Heart right ventricle (tissue), 16 donors: ENCODE data around the gene PLCB2. TPM values are rescaled to one million over a fixed set of nuclear protein-coding genes. Genes with fewer than 3 reads are reported as not detected.

Experiments used
- ATAC-seq, 8 donors: fragments of 200-7000 bp; cut with Tn5 transposase; one replicate each; pipeline ENCODE4 v1.9.1; 2020; ENCODE audit warnings: mild to moderate bottlenecking in 8 of 8, moderate library complexity in 8 of 8, moderate number of reproducible peaks in 1 of 8
- DNase-seq, 2 donors: peaks; one replicate each; pipeline ENCODE4 v3.0.0-alpha.2; 2020
- H3K27ac ChIP-seq, 10 donors: fragments of 200-600 bp; sonication (generic) in 2 of 10; one replicate each; pipeline versions ENCODE4 v1.5.0 to v1.8.0; 2020 to 2022; ENCODE audit warnings: mild to moderate bottlenecking in 3 of 10
- H3K27me3 ChIP-seq, 7 donors: fragments of 200-600 bp; one replicate each; pipeline ENCODE4 v1.8.0; 2021 to 2022; ENCODE audit warnings: mild to moderate bottlenecking in 2 of 7
- H3K36me3 ChIP-seq, 9 donors: fragments of 200-600 bp; sonication (generic) in 1 of 9; one replicate each; pipeline versions ENCODE4 v1.5.0 to v1.8.0; 2020 to 2022; ENCODE audit warnings: mild to moderate bottlenecking in 2 of 9
- H3K4me1 ChIP-seq, 9 donors: fragments of 200-600 bp; sonication (generic) in 1 of 9; one replicate each; pipeline versions ENCODE4 v1.5.0 to v1.8.0; 2020 to 2022; ENCODE audit warnings: mild to moderate bottlenecking in 4 of 9
- H3K4me3 ChIP-seq, 10 donors: fragments of 200-600 bp; sonication (generic) in 2 of 10; one replicate each; pipeline versions ENCODE4 v1.5.0 to v1.8.0; 2020 to 2022; ENCODE audit warnings: mild to moderate bottlenecking in 7 of 10, moderate library complexity in 2 of 10
- H3K9me3 ChIP-seq, 11 donors: fragments of 200-600 bp in 10 of 11; sonication (generic) in 2 of 11; one replicate each; pipeline versions ENCODE4 v1.5.0 to v1.8.0; 2013 to 2022; ENCODE audit warnings: mild to moderate bottlenecking in 2 of 11, control low read depth in 1 of 11, moderate library complexity in 1 of 11
- WGBS, 2 donors: extraction: QIAGEN DNeasy Blood & Tissue Kit; methylation state at CpG; one replicate each; pipeline ENCODE4 v1.1.7; 2013; ENCODE audit warnings: inconsistent platforms in 1 of 2; 5-methylcytosine and 5-hydroxymethylcytosine counted together
- intact Hi-C, 10 donors: fragments of 100-400 bp; cut with DNase I; formaldehyde crosslinking; loops; one replicate each; pipeline versions ENCODE4 v1.11.1 to v1.14.2; 2022
- polyA plus RNA-seq, 2 donors: library from polyadenylated mRNA; stranded (reverse); fragments of 200-250 nt; gene quantifications; one replicate each; pipeline ENCODE4 v1.2.3, GENCODE V29; 2013
- total RNA-seq, 10 donors: library from RNA; stranded (reverse); fragmentation: NEBNext Ultra II Directional in 3 of 10; extraction: Animal tissue kit (Norgen Biotek cat#: 25700) in 3 of 10; gene quantifications; one replicate each; pipeline versions ENCODE4 v1.2.1 to v1.2.4, GENCODE V29; 2021 to 2023
- TF ChIP-seq, protein P1 (sequence below), 9 donors: fragments of 200-600 bp; sonication (generic) in 2 of 9; IDR thresholded peaks; one replicate each; pipeline versions ENCODE4 v1.5.0 to v1.8.0; 2021 to 2022; ENCODE audit warnings: antibody characterized with exemption in 9 of 9, mild to moderate bottlenecking in 5 of 9, moderate library complexity in 1 of 9
- donor health status: Arrhythmogenic right ventricular cardiomyopathy.
- donor health status: ischemic (EF 13 %, LVEDD 7.1; RV severe dilation, severe dysfunction).
- donor health status: healthy with polysubstance abuse.
- donor health status: DM: no; HTN: yes; CAD: no.
- donor health status: DM: no; HTN: no; CAD: no.
- donor health status: ischemic (EF 25% LVEDD 6.9; RV normal size, moderate dysfunction).
- donor health status: ischemic (EF 25% LVEDD 5.7; RV mildly dilated, moderate dysfunction).
- donor health status: healthy.
- donor health status: DM: yes; HTN: yes; CAD: no.
- donor health status: Ischemic cardiomyopathy.
- donor health status: ischemic (EF 35%, LVEDD 5.7; RV mildly dilated, moderate dysfunction).
- donor health status: nonischemic (EF 11% LVEDD 7.7; RV severe dilation, severe dysfunction).
- donor health status: DM: yes; HTN: yes; CAD: no.
- donor health status: PGD.
- donor health status: ischemic (EF 29% LVEDD 5.4; RV normal size, mild dysfunction).
- donor health status: nonischemic (EF 23%, LVEDD 6.1; RV moderate dilation, normal function).

The PLCB2 gene
- total and polyA plus RNA-seq, 12 donors = 1.2 to 24.4 (median 4.9) TPM

DNA sequence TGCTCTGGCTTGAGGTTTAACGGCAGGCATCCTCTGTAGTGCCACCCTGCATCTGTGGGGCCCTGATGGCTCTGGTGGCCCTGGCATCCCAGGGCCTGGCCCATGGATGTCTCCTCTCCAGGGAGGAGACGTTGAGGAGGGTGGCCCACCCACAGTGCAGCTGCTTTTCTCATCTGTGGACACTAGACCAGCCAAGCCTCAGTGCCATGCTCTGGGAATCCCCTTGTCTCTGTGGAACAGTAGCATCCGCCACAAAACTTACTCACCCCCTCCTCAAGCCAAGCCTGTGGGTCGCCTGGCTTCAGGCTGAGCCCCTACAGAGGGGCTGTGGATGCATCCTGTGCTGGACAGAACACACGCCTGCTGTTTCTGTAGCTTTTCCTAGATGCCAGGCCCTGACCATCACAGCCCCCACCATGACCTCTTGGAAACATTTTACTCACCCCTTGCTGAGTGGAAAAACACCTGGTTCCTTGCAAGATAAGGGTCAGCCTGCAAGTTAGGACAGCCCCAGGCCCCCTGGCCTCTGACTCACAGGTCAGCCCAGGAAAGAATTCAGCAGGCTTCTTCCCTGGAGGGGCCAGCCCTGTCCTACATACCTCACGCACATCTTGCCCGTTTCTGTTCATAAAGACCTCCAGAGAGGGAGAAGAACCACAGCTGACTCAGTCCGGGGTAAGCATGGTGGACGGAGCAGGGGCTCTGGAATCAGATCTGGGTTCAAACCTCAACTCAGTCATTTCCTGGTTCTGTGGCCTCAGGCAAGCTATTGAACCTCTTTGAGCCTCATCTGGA is 49.9 kb downstream of the PLCB2 start:
- WGBS, 2 donors = 74 to 79% methylated on average over 9 of the region's 9 CpGs

DNA sequence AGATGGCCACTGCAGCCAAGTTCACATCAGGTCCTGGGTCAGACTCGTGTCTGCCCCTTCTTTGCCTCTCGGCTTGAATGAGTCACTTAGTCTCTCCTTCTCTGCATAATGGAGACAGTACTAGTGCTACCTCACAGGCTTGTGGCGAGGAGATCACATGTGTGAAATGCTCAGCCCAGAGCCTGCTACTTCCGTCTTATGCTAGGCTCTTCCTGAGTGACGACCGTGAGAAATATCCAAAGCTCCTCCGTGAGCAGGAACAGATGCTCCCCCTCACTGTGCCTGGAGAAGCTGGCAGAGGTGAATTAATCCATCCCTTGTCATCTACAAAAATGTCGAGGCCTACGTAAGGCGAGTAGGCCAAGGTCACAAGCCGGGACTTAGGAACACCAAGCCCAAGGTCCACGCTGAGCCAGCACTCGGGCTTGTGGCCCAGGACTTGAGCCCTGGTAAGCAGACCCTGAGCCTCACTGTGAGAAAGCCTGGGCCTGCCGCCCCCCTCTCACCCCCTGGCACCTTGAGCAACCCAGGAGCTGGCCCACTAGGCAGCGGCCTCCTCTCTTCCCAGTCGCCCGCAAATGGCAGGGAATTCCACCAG is 51.0 kb downstream of the PLCB2 start:
- H3K9me3 ChIP-seq = no peaks in the 10 kb centered on the region
- H3K27ac ChIP-seq = no peak overlapping the region
- TF ChIP-seq, protein P1, sequence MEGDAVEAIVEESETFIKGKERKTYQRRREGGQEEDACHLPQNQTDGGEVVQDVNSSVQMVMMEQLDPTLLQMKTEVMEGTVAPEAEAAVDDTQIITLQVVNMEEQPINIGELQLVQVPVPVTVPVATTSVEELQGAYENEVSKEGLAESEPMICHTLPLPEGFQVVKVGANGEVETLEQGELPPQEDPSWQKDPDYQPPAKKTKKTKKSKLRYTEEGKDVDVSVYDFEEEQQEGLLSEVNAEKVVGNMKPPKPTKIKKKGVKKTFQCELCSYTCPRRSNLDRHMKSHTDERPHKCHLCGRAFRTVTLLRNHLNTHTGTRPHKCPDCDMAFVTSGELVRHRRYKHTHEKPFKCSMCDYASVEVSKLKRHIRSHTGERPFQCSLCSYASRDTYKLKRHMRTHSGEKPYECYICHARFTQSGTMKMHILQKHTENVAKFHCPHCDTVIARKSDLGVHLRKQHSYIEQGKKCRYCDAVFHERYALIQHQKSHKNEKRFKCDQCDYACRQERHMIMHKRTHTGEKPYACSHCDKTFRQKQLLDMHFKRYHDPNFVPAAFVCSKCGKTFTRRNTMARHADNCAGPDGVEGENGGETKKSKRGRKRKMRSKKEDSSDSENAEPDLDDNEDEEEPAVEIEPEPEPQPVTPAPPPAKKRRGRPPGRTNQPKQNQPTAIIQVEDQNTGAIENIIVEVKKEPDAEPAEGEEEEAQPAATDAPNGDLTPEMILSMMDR (IDR thresholded peaks at IDR 0.05) = no peak
- peaks cover 0 to 48% (median 31%) of the 10 kb centered on the region in 7 donors for H3K27me3 ChIP-seq
- DNase-seq (no peak), ATAC-seq (no peak)
- 83 to 86% methylated on average over 17 of the region's 17 CpGs for WGBS, 2 donors
- no peak overlapping the region for H3K4me3 ChIP-seq
- H3K36me3 ChIP-seq = no peaks in the 10 kb centered on the region
- intact Hi-C loops = no loop called here
- H3K4me1 ChIP-seq = peaks cover 6 to 22% (median 20%) of the 10 kb centered on the region in 9 donors

More for the DNA sequence above, 49.9 kb downstream of the PLCB2 start:
- intact Hi-C loops = no loop called here
- no peaks in the 10 kb centered on the region for H3K9me3 ChIP-seq
- no peaks in the 10 kb centered on the region for H3K36me3 ChIP-seq
- H3K4me3 ChIP-seq = no peak overlapping the region
- DNase-seq (no peak), ATAC-seq (no peak)
- no peak overlapping the region for H3K27ac ChIP-seq
- H3K4me1 ChIP-seq = peaks cover 6 to 11% (median 9%) of the 10 kb centered on the region in 9 donors
- TF ChIP-seq, protein P1 (IDR thresholded peaks at IDR 0.05) = no peak
- H3K27me3 ChIP-seq = peaks cover 0 to 41% (median 22%) of the 10 kb centered on the region in 7 donors

DNA sequence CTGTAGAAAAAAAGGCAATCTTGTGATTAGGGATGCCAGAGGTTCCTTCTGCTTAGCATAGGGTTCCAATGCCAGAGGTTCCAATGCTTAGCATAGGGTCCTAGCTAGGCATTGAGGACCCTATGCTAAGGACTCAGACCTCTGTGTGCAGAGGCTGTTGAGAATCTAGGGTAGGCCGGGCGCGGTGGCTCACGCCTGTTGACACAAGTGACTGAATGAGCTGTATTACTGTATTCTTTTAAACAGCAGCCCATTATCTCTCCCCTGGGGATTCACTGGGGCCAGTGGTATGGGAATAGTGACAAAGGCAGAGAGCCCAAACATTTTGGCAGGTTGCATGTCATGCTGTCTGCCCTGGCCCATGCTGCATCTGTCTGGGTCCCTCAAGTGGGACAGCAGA is 52.7 kb downstream of the PLCB2 start:
- DNase-seq (no peak), ATAC-seq (no peak)
- H3K36me3 ChIP-seq = no peaks in the 10 kb centered on the region
- WGBS, 2 donors = 88 to 93% methylated on average over 4 of the region's 4 CpGs
- H3K27me3 ChIP-seq = peaks cover 0 to 48% (median 37%) of the 10 kb centered on the region in 7 donors
- H3K4me3 ChIP-seq = no peak overlapping the region
- intact Hi-C loops = no loop called here
- no peaks in the 10 kb centered on the region for H3K9me3 ChIP-seq
- peaks cover 6 to 30% (median 21%) of the 10 kb centered on the region in 9 donors for H3K4me1 ChIP-seq
- TF ChIP-seq, protein P1 (IDR thresholded peaks at IDR 0.05) = no peak
- H3K27ac ChIP-seq = no peak overlapping the region

DNA sequence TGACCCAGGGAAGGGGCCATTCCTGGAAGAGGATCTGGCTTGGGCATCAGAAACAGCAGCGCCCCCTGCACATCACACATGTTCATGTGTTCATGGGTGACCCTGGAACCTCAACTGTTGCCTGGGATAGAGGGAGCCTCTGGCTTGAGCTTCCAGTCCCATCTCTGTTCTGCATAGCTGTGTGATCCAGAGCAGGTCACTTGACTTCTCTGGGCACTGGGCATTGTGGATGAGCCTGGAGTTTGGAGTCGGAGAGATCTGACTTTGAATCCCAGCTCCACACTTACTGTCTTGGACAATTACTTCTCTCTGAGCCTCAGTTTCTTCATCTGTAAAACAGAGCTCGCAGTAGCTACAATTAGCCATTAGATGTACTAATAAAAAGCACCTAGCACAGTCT is 53.3 kb downstream of the PLCB2 start:
- intact Hi-C loops = loop anchor here in 1 of 10 donors (5.0 kb wide), 1 partner anchor 77 kb away; no protein-coding TSS in a partner anchor
- Histone ChIP-seq H3K27me3 (peaks cover 0 to 48% (median 37%) of the 10 kb centered on the region in 7 donors), H3K27ac (no peak overlapping the region), H3K36me3 (no peaks in the 10 kb centered on the region), H3K4me1 (peaks cover 6 to 35% (median 21%) of the 10 kb centered on the region in 9 donors), H3K4me3 (no peak overlapping the region), H3K9me3 (no peaks in the 10 kb centered on the region)
- no peak for DNase-seq
- ATAC-seq = no peak
- TF ChIP-seq, protein P1 (IDR thresholded peaks at IDR 0.05) = no peak
- WGBS, 2 donors = 95 to 96% methylated on average over 3 of the region's 3 CpGs
